Regular cardiac myocyte (primary cell): ENCODE measurements around the gene VEGFD. TPM values are rescaled to one million over a fixed set of nuclear protein-coding genes. Genes with fewer than 3 reads are reported as not detected.

Source experiments
- total RNA-seq: library from RNA; depleted of rRNA; stranded (reverse); fragments of >200 nt; gene quantifications from 2 replicates; pipeline ENCODE4 v1.2.3, GENCODE V29; 2014

VEGFD gene
- 0.28 TPM in 1 of 2 replicates, not detected in the other for total RNA-seq

GRCh38 chrX:15384304-15384703, at the start of gene VEGFD:
VEGFD (minus strand) TSS chrX:15384413; CDS start chrX:15383946, 467 bp downstream.

GRCh38 chrX:15335135-15336022, 48.8 kb downstream of the VEGFD start, which contains the start of gene PIGA:
PIGA (minus strand) TSS chrX:15335523; CDS start chrX:15331930, 3,593 bp downstream.

GRCh38 chrX:15315509-15315908, 68.7 kb downstream of the VEGFD start, which contains the start of gene ASB11:
ASB11 (minus strand) TSS chrX:15315640; CDS start chrX:15315605, 35 bp downstream.

Other genes with a start within 250 kb of the VEGFD start
- 0.38 and 0.56 TPM in 2 replicates for gene ASB9, start 114.3 kb downstream of the VEGFD start, total RNA-seq
- not detected in 2 replicates for gene ASB11, start 68.8 kb downstream of the VEGFD start, total RNA-seq
- 11.8 and 11.9 TPM in 2 replicates for gene PIGA, start 48.9 kb downstream of the VEGFD start, total RNA-seq
- gene PIR, start 108.9 kb upstream of the VEGFD start, total RNA-seq = 9.6 and 13.2 TPM in 2 replicates
- 0.38 and 0.56 TPM in 2 replicates for gene BMX, start 116.4 kb upstream of the VEGFD start, total RNA-seq
- under 0.01 and 1.1 TPM in 2 replicates for gene ACE2, start 216.5 kb upstream of the VEGFD start, total RNA-seq